ENCODE measurements around the gene MYO18A.
"Not testable (repeated sequence)": the region's sequence is repeated elsewhere in the genome, so short reads cannot be mapped to it uniquely, and the experiment has no call there.

MYO18A gene

GRCh38 chr17:29180034-29180787 lies at the start of gene MYO18A:
MYO18A (minus strand) TSS chr17:29180398; CDS start chr17:29166940, 13,458 bp downstream.
- Mint-ChIP-seq H3K27ac (peak within 1 kb of the TSS; percentile 72), H3K4me3 (peak within 1 kb of the TSS; percentile 90), H3K9me3 (no peaks in the 10 kb centered on the region), H3K36me3 (no peaks in the 10 kb centered on the region), H3K4me1 (peaks cover 43% of the 10 kb centered on the region)
- peak; percentile 96 for ATAC-seq
- peak; percentile 83 to 89 for DNase-seq (ENCODE audit: low spot score in 2 of 2)

GRCh38 chr17:29225396-29225795 lies 45.2 kb upstream of the MYO18A start:
- peaks cover 6% of the 10 kb centered on the region for H3K4me1 Mint-ChIP-seq
- H3K27ac Mint-ChIP-seq: no peak overlapping the region
- no peak for DNase-seq (ENCODE audit: low spot score in 2 of 2)
- no peak for ATAC-seq
- no peaks in the 10 kb centered on the region for H3K9me3 Mint-ChIP-seq
- H3K36me3 Mint-ChIP-seq: no peaks in the 10 kb centered on the region
- H3K4me3 Mint-ChIP-seq: no peak overlapping the region

GRCh38 chr17:29221338-29221737 lies 41.1 kb upstream of the MYO18A start:
- ATAC-seq; H3K27ac Mint-ChIP-seq; DNase-seq (ENCODE audit: low spot score in 2 of 2); H3K4me3 Mint-ChIP-seq; H3K36me3 Mint-ChIP-seq; H3K9me3 Mint-ChIP-seq: not testable (repeated sequence)
- peaks cover 12% of the 10 kb centered on the region for H3K4me1 Mint-ChIP-seq

- DNase-seq (ENCODE audit: low spot score in 2 of 2) (peak; percentile 63 to 86), ATAC-seq (peak; percentile 84)
- no peaks in the 10 kb centered on the region for H3K9me3 Mint-ChIP-seq
- H3K4me3 Mint-ChIP-seq: no peak overlapping the region
- H3K27ac Mint-ChIP-seq: no peak overlapping the region
- no peaks in the 10 kb centered on the region for H3K36me3 Mint-ChIP-seq
- peaks cover 6% of the 10 kb centered on the region for H3K4me1 Mint-ChIP-seq
Observed at GRCh38 chr17:29219378-29220047, 39.3 kb upstream of the MYO18A start.

GRCh38 chr17:29216856-29217255 lies 36.7 kb upstream of the MYO18A start:
- ATAC-seq: no peak
- DNase-seq (ENCODE audit: low spot score in 2 of 2): no peak
- H3K27ac Mint-ChIP-seq: no peak overlapping the region
- H3K36me3 Mint-ChIP-seq: no peaks in the 10 kb centered on the region
- no peaks in the 10 kb centered on the region for H3K9me3 Mint-ChIP-seq
- no peak overlapping the region for H3K4me3 Mint-ChIP-seq
- peaks cover 6% of the 10 kb centered on the region for H3K4me1 Mint-ChIP-seq

- no peak overlapping the region for H3K27ac Mint-ChIP-seq
- H3K36me3 Mint-ChIP-seq: no peaks in the 10 kb centered on the region
- no peak overlapping the region for H3K4me3 Mint-ChIP-seq
- no peaks in the 10 kb centered on the region for H3K9me3 Mint-ChIP-seq
- peaks cover 6% of the 10 kb centered on the region for H3K4me1 Mint-ChIP-seq
- DNase-seq (ENCODE audit: low spot score in 2 of 2) (no peak), ATAC-seq (no peak)
Observed at GRCh38 chr17:29216181-29216580, 36.0 kb upstream of the MYO18A start.

- DNase-seq (ENCODE audit: low spot score in 2 of 2) (no peak), ATAC-seq (no peak)
- H3K4me1 Mint-ChIP-seq: peaks cover 6% of the 10 kb centered on the region
- H3K27ac Mint-ChIP-seq: no peak overlapping the region
- no peak overlapping the region for H3K4me3 Mint-ChIP-seq
- no peaks in the 10 kb centered on the region for H3K9me3 Mint-ChIP-seq
- H3K36me3 Mint-ChIP-seq: no peaks in the 10 kb centered on the region
Observed at GRCh38 chr17:29215717-29216116, 35.5 kb upstream of the MYO18A start.

GRCh38 chr17:29215174-29215573 lies 35.0 kb upstream of the MYO18A start:
- Mint-ChIP-seq H3K9me3 (no peaks in the 10 kb centered on the region), H3K4me1 (peaks cover 6% of the 10 kb centered on the region), H3K27ac (no peak overlapping the region), H3K36me3 (no peaks in the 10 kb centered on the region), H3K4me3 (no peak overlapping the region)
- DNase-seq (ENCODE audit: low spot score in 2 of 2) (no peak), ATAC-seq (no peak)

- no peak overlapping the region for H3K4me3 Mint-ChIP-seq
- DNase-seq (ENCODE audit: low spot score in 2 of 2) (no peak), ATAC-seq (no peak)
- H3K27ac Mint-ChIP-seq: no peak overlapping the region
- peaks cover 3% of the 10 kb centered on the region for H3K4me1 Mint-ChIP-seq
- no peaks in the 10 kb centered on the region for H3K36me3 Mint-ChIP-seq
- no peaks in the 10 kb centered on the region for H3K9me3 Mint-ChIP-seq
Observed at GRCh38 chr17:29214215-29215146, 34.3 kb upstream of the MYO18A start.

GRCh38 chr17:29212681-29213121 lies 32.5 kb upstream of the MYO18A start:
- Mint-ChIP-seq H3K4me1 (no peaks in the 10 kb centered on the region), H3K27ac (no peak overlapping the region), H3K36me3 (no peaks in the 10 kb centered on the region), H3K9me3 (no peaks in the 10 kb centered on the region), H3K4me3 (no peak overlapping the region)
- ATAC-seq (no peak), DNase-seq (ENCODE audit: low spot score in 2 of 2) (no peak)

- Mint-ChIP-seq H3K27ac (no peak overlapping the region), H3K9me3 (no peaks in the 10 kb centered on the region), H3K4me1 (no peaks in the 10 kb centered on the region), H3K4me3 (no peak overlapping the region), H3K36me3 (no peaks in the 10 kb centered on the region)
- ATAC-seq (no peak), DNase-seq (ENCODE audit: low spot score in 2 of 2) (no peak)
Observed at GRCh38 chr17:29212094-29212631, 32.0 kb upstream of the MYO18A start.

GRCh38 chr17:29210879-29211278 lies 30.7 kb upstream of the MYO18A start:
- H3K4me3 Mint-ChIP-seq: no peak overlapping the region
- H3K9me3 Mint-ChIP-seq: no peaks in the 10 kb centered on the region
- no peak for DNase-seq (ENCODE audit: low spot score in 2 of 2)
- H3K27ac Mint-ChIP-seq: no peak overlapping the region
- H3K4me1 Mint-ChIP-seq: no peaks in the 10 kb centered on the region
- H3K36me3 Mint-ChIP-seq: no peaks in the 10 kb centered on the region
- no peak for ATAC-seq

- Mint-ChIP-seq H3K4me1 (no peaks in the 10 kb centered on the region), H3K4me3 (no peak overlapping the region), H3K9me3 (no peaks in the 10 kb centered on the region), H3K27ac (no peak overlapping the region), H3K36me3 (no peaks in the 10 kb centered on the region)
- ATAC-seq (no peak), DNase-seq (ENCODE audit: low spot score in 2 of 2) (no peak)
Observed at GRCh38 chr17:29209073-29209472, 28.9 kb upstream of the MYO18A start.

- no peaks in the 10 kb centered on the region for H3K36me3 Mint-ChIP-seq
- no peak for ATAC-seq
- H3K4me1 Mint-ChIP-seq: no peaks in the 10 kb centered on the region
- DNase-seq (ENCODE audit: low spot score in 2 of 2): no peak
- H3K4me3 Mint-ChIP-seq: no peak overlapping the region
- H3K9me3 Mint-ChIP-seq: no peaks in the 10 kb centered on the region
- no peak overlapping the region for H3K27ac Mint-ChIP-seq
Observed at GRCh38 chr17:29207975-29208374, 27.8 kb upstream of the MYO18A start.

- Mint-ChIP-seq H3K27ac (no peak overlapping the region), H3K4me3 (no peak overlapping the region), H3K36me3 (no peaks in the 10 kb centered on the region), H3K4me1 (no peaks in the 10 kb centered on the region), H3K9me3 (no peaks in the 10 kb centered on the region)
- DNase-seq (ENCODE audit: low spot score in 2 of 2): no peak
- no peak for ATAC-seq
Observed at GRCh38 chr17:29205047-29205446, 24.8 kb upstream of the MYO18A start.

All from stimulated activated effector memory CD8-positive, alpha-beta T cell treated with anti-CD3 and anti-CD28 coated beads, Interleukin-12 subunit alpha, Interleukin-12 subunit beta, amount 100 ng/mL, for 72 hours (primary cell).